K562 (cell line): ENCODE data around the gene MT1A. TPM values are rescaled to one million over a fixed set of nuclear protein-coding genes. Genes with fewer than 3 reads are reported as not detected.

ENCODE experiments used
- ATAC-seq: fragments of 200-7000 bp; cut with Tn5 transposase; 3 replicates; pipeline ENCODE4 v1.9.1; 2020; ENCODE audit warnings: moderate library complexity
- BruUV-seq: library from RNA; stranded (reverse); fragments of 400-500 nt; replicated peaks from 2 replicates; lab custom pipeline; 2021; lab: Mats Ljungman, UMichigan
- CTCF ChIA-PET: fragments of 300-600 bp; formaldehyde crosslinking; extraction: SDS; loops from one replicate; lab custom pipeline; 2021; ENCODE audit warnings: low intra/inter-chr PET ratio; lab: Yijun Ruan, JAX
- POLR2A ChIA-PET: fragments of 300-600, 350-650 bp; sonication (Branson Sonifier 250); formaldehyde crosslinking; extraction: SDS; loops from one replicate; lab custom pipeline; 2021; ENCODE audit warnings: antibody characterized with exemption, inconsistent platforms; lab: Yijun Ruan, JAX
- DNase-seq, 4 experiments: peaks; one replicate each; pipeline versions ENCODE4 v3.0.0 to v3.0.0-alpha.2; 2011 to 2018; ENCODE audit warnings: low spot score in 3 of 4, mixed read lengths in 3 of 4; ENCODE audit errors: extremely low read depth in 1 of 4
- FAIRE-seq: peaks from 2 replicates; lab custom pipeline; 2011; peaks lifted over from hg19 to GRCh38; lab: Jason Lieb, UNC
- H2AFZ ChIP-seq: 2 replicates; pipeline ENCODE4 v1.6.0; 2011; ENCODE audit warnings: low read depth, low read length, control low read depth, inconsistent platforms
- H3K27ac ChIP-seq: fragments of 200-600 bp; 3 replicates; pipeline ENCODE4 v1.8.0; 2011; ENCODE audit warnings: low read depth, mild to moderate bottlenecking, control low read depth, inconsistent platforms, low read length, moderate library complexity, mixed read lengths; ENCODE audit errors: extremely low read depth
- H3K27me3 ChIP-seq, 2 experiments: fragments of 300-600 bp in 1 of 2; 2 replicates in 1 of 2; 3 replicates in 1 of 2; pipeline versions ENCODE4 v1.6.0 to v1.8.0; 2011; ENCODE audit warnings: inconsistent platforms in 2 of 2, low read length in 2 of 2, mild to moderate bottlenecking in 1 of 2, mixed read lengths in 1 of 2, moderate library complexity in 1 of 2; ENCODE audit not compliant: control insufficient read depth in 2 of 2, insufficient read depth in 2 of 2
- H3K36me3 ChIP-seq: fragments of 300-600 bp; 3 replicates; pipeline ENCODE4 v1.8.0; 2011; ENCODE audit warnings: mild to moderate bottlenecking, low read length, inconsistent platforms; ENCODE audit not compliant: control insufficient read depth, insufficient read depth
- H3K4me1 ChIP-seq, 2 experiments: fragments of 200-600 bp in 1 of 2; replicated peaks in 1 of 2; 2 replicates in 1 of 2; 3 replicates in 1 of 2; pipeline versions ENCODE4 v1.5.1 to v1.8.0; 2011; ENCODE audit warnings: inconsistent platforms in 2 of 2, low read length in 2 of 2, mild to moderate bottlenecking in 1 of 2, mixed read lengths in 1 of 2, moderate library complexity in 1 of 2; ENCODE audit not compliant: control insufficient read depth in 2 of 2, insufficient read depth in 2 of 2
- H3K4me2 ChIP-seq: 2 replicates; pipeline ENCODE4 v1.6.1; 2011; ENCODE audit warnings: low read length, control low read depth, inconsistent platforms, mixed read lengths; ENCODE audit not compliant: insufficient read depth
- H3K4me3 ChIP-seq: fragments of 200-600 bp; sonication (generic), shearing (Covaris generic); 2 replicates; pipeline ENCODE4 v1.5.1; 2016; ENCODE audit warnings: control low read depth, inconsistent platforms
- H3K79me2 ChIP-seq: fragments of 200-600 bp; 3 replicates; pipeline ENCODE4 v1.8.0; 2011; ENCODE audit warnings: low read length, inconsistent platforms; ENCODE audit not compliant: control insufficient read depth, insufficient read depth
- H3K9ac ChIP-seq, 2 experiments: 2 replicates each; pipeline versions ENCODE4 v1.6.0 to v1.6.1; 2011; ENCODE audit warnings: low read depth in 2 of 2, low read length in 2 of 2, control low read depth in 1 of 2, inconsistent platforms in 1 of 2, mild to moderate bottlenecking in 1 of 2, mixed read lengths in 1 of 2; ENCODE audit not compliant: insufficient read depth in 1 of 2
- H3K9me1 ChIP-seq: one replicate; pipeline ENCODE4 v1.6.0; 2011; ENCODE audit warnings: inconsistent platforms, mild to moderate bottlenecking, low read length, moderate library complexity; ENCODE audit not compliant: control insufficient read depth, insufficient read depth
- H3K9me3 ChIP-seq: replicated peaks from 2 replicates; pipeline ENCODE4 v1.5.1; 2011; ENCODE audit warnings: low read depth, low read length, inconsistent platforms; ENCODE audit not compliant: control insufficient read depth, insufficient read depth
- H4K20me1 ChIP-seq: replicated peaks from 2 replicates; pipeline ENCODE4 v1.6.1; 2011; ENCODE audit warnings: low read length, inconsistent platforms, mixed read lengths; ENCODE audit not compliant: control insufficient read depth, insufficient read depth
- ATF7 ChIP-seq: fragments of 450-650 bp; IDR thresholded peaks from 2 replicates; pipeline ENCODE4 v1.7.1; 2014; ENCODE audit warnings: mild to moderate bottlenecking, moderate library complexity
- CBX2 ChIP-seq: fragments of 200-600 bp; sonication (generic); IDR thresholded peaks from one replicate; pipeline ENCODE4 v1.6.1; 2012; ENCODE audit warnings: mild to moderate bottlenecking, low read length, inconsistent platforms; ENCODE audit not compliant: insufficient read depth, poor library complexity, severe bottlenecking
- HNRNPK ChIP-seq: fragments of 200-400 bp; formaldehyde crosslinking; IDR thresholded peaks from one replicate; pipeline ENCODE4 v1.6.1; 2018; ENCODE audit warnings: mild to moderate bottlenecking, low read depth, low read length; ENCODE audit not compliant: poor library complexity, severe bottlenecking
- NONO ChIP-seq, 2 experiments: fragments of 200-400 bp in 1 of 2; fragments of 450-650 bp in 1 of 2; formaldehyde crosslinking in 1 of 2; IDR thresholded peaks; 2 replicates each; pipeline ENCODE4 v1.6.1; 2017; ENCODE audit warnings: low read depth in 2 of 2, mild to moderate bottlenecking in 2 of 2, moderate library complexity in 2 of 2, low read length in 1 of 2
- SIX5 ChIP-seq, 2 experiments: IDR thresholded peaks; 2 replicates each; pipeline ENCODE4 v1.6.1; 2011; ENCODE audit warnings: low read length in 2 of 2, borderline replicate concordance in 1 of 2, low read depth in 1 of 2, mild to moderate bottlenecking in 1 of 2, moderate library complexity in 1 of 2; ENCODE audit not compliant: insufficient read depth in 1 of 2
- ZNF444 ChIP-seq: fragments of 250-450 bp; sonication (Bioruptor Pico); IDR thresholded peaks from 2 replicates; pipeline ENCODE4 v1.4.0; 2020; ENCODE audit warnings: mild to moderate bottlenecking, moderate library complexity
- WGBS: fragments of 100-300 bp; shearing (Covaris generic); methylation state at CpG from one replicate; pipeline ENCODE4 v1.1.6; 2016; ENCODE audit warnings: low coverage, mixed read lengths; ENCODE audit not compliant: insufficient coverage; ENCODE audit errors: missing lambda C conversion rate; 5-methylcytosine and 5-hydroxymethylcytosine counted together
- in situ Hi-C: fragments of 300-500 bp; cut with MboI; formaldehyde crosslinking; loops from 4 replicates; pipeline ENCODE4 v1.15.0; 2018; ENCODE audit warnings: inconsistent platforms, mixed read lengths
- intact Hi-C: fragments of 100-400 bp; cut with micrococcal nuclease; formaldehyde crosslinking; loops from 2 replicates; pipeline ENCODE4 v1.14.2; 2022
- polyA plus RNA-seq, 8 experiments: library from polyadenylated mRNA; depleted of rRNA in 4 of 8; stranded (reverse) in 5 of 8; unstranded in 3 of 8; fragments of >200 nt; fragmentation: Nextera tagmentation in 2 of 8; fragmentation: Illumina TruSeq in 1 of 8; extraction: Ambion mirVana in 2 of 8; extraction: Trizol in 1 of 8; gene quantifications; 2 replicates each; pipeline versions ENCODE4 v1.2.1 to v1.2.3, GENCODE V29; 2011 to 2014; ENCODE audit warnings: inconsistent platforms in 1 of 8, missing spikeins in 1 of 8
- total RNA-seq, 7 experiments: library from RNA; depleted of rRNA in 6 of 7; stranded (reverse); fragments of >200 nt in 6 of 7; fragmentation: Illumina TruSeq in 2 of 7; extraction: Trizol in 2 of 7; gene quantifications; 2 replicates each; pipeline versions ENCODE4 v1.2.1 to v1.2.3, GENCODE V29; 2011 to 2021; ENCODE audit warnings: low replicate concordance in 1 of 7
- TF ChIP-seq, protein P1 (sequence below), 2 experiments: fragments of 450-650 bp in 1 of 2; sonication (generic) in 1 of 2; formaldehyde crosslinking in 1 of 2; IDR thresholded peaks in 1 of 2; conservative IDR thresholded peaks in 1 of 2; 2 replicates each; pipeline versions ENCODE4 v1.6.1 to v1.8.1; 2016 to 2023; ENCODE audit warnings: mild to moderate bottlenecking in 2 of 2, moderate library complexity in 2 of 2, inconsistent platforms in 1 of 2, missing genetic modification reagents in 1 of 2
- TF ChIP-seq, protein P2 (sequence below), 2 experiments: fragments of 450-650 bp; IDR thresholded peaks; 2 replicates each; pipeline ENCODE4 v1.6.1; 2016; ENCODE audit warnings: mild to moderate bottlenecking in 2 of 2, borderline replicate concordance in 1 of 2, low read depth in 1 of 2, moderate library complexity in 1 of 2

The MT1A gene
- total and polyA plus RNA-seq, 9 of the 15 experiments (the other 6 are each of a cell fraction or from before 2014, with no cell fraction given), result 0.23 TPM; not detected in 8

- TF ChIP-seq NONO (IDR thresholded peaks at IDR 0.05; ENCODE audit: low read depth in 2 of 2, low read length in 1 of 2), result no peak
- TF ChIP-seq CBX2, result no peak
- TF ChIP-seq HNRNPK, result no peak
- no peak for TF ChIP-seq SIX5 (IDR thresholded peaks at IDR 0.05; ENCODE audit: borderline replicate concordance in 1 of 2, insufficient read depth in 1 of 2, low read depth in 1 of 2, low read length in 2 of 2)
- TF ChIP-seq, protein P1, sequence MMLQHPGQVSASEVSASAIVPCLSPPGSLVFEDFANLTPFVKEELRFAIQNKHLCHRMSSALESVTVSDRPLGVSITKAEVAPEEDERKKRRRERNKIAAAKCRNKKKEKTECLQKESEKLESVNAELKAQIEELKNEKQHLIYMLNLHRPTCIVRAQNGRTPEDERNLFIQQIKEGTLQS (IDR thresholded peaks at IDR 0.05), result no peak
- TF ChIP-seq, protein P1 (CRISPR knock-in tag; conservative IDR thresholded peaks at IDR 0.05), result no peak
- TF ChIP-seq, all 486 proteins: peak for 0
Observed at GRCh38 chr16:56635441-56635967, 3.0 kb upstream of the MT1A start (continued).

GRCh38 chr16:56636616-56637413 lies 1.7 kb upstream of the MT1A start:
- DNase-seq (no peak), ATAC-seq (no peak), FAIRE-seq (no peak)
- H3K4me1 ChIP-seq, result peaks cover 0 to 23% of the 10 kb centered on the region in 2 experiments; a peak in 2 of 5 replicates
- no peaks in the 10 kb centered on the region for H3K9me3 ChIP-seq
- intact Hi-C loops, result no loop called here
- H3K36me3 ChIP-seq, result no peaks in the 10 kb centered on the region
- ChIA-PET CTCF (no interaction called here), POLR2A (interaction anchor here (0.6 kb wide), 2 partner anchors 28 to 280 kb away, joined by 3 read pairs; no protein-coding TSS in a partner anchor)
- 0 out of 2 replicates have a peak, but pooled peaks cover 7% of the 10 kb centered on the region for H4K20me1 ChIP-seq
- in situ Hi-C loops, result no loop called here
- H3K4me3 ChIP-seq, result no peak overlapping the region
- no peak overlapping the region for H3K4me2 ChIP-seq
- peaks cover 44 to 76% of the 10 kb centered on the region in 2 experiments for H3K27me3 ChIP-seq
- H3K9me1 ChIP-seq, result no peaks in the 10 kb centered on the region
- H3K9ac ChIP-seq, result no peak overlapping the region
- no peaks in the 10 kb centered on the region for H3K79me2 ChIP-seq
- TF ChIP-seq ZNF444 (CRISPR knock-in tag) (no peak), ATF7 (no peak)
- TF ChIP-seq, protein P2, sequence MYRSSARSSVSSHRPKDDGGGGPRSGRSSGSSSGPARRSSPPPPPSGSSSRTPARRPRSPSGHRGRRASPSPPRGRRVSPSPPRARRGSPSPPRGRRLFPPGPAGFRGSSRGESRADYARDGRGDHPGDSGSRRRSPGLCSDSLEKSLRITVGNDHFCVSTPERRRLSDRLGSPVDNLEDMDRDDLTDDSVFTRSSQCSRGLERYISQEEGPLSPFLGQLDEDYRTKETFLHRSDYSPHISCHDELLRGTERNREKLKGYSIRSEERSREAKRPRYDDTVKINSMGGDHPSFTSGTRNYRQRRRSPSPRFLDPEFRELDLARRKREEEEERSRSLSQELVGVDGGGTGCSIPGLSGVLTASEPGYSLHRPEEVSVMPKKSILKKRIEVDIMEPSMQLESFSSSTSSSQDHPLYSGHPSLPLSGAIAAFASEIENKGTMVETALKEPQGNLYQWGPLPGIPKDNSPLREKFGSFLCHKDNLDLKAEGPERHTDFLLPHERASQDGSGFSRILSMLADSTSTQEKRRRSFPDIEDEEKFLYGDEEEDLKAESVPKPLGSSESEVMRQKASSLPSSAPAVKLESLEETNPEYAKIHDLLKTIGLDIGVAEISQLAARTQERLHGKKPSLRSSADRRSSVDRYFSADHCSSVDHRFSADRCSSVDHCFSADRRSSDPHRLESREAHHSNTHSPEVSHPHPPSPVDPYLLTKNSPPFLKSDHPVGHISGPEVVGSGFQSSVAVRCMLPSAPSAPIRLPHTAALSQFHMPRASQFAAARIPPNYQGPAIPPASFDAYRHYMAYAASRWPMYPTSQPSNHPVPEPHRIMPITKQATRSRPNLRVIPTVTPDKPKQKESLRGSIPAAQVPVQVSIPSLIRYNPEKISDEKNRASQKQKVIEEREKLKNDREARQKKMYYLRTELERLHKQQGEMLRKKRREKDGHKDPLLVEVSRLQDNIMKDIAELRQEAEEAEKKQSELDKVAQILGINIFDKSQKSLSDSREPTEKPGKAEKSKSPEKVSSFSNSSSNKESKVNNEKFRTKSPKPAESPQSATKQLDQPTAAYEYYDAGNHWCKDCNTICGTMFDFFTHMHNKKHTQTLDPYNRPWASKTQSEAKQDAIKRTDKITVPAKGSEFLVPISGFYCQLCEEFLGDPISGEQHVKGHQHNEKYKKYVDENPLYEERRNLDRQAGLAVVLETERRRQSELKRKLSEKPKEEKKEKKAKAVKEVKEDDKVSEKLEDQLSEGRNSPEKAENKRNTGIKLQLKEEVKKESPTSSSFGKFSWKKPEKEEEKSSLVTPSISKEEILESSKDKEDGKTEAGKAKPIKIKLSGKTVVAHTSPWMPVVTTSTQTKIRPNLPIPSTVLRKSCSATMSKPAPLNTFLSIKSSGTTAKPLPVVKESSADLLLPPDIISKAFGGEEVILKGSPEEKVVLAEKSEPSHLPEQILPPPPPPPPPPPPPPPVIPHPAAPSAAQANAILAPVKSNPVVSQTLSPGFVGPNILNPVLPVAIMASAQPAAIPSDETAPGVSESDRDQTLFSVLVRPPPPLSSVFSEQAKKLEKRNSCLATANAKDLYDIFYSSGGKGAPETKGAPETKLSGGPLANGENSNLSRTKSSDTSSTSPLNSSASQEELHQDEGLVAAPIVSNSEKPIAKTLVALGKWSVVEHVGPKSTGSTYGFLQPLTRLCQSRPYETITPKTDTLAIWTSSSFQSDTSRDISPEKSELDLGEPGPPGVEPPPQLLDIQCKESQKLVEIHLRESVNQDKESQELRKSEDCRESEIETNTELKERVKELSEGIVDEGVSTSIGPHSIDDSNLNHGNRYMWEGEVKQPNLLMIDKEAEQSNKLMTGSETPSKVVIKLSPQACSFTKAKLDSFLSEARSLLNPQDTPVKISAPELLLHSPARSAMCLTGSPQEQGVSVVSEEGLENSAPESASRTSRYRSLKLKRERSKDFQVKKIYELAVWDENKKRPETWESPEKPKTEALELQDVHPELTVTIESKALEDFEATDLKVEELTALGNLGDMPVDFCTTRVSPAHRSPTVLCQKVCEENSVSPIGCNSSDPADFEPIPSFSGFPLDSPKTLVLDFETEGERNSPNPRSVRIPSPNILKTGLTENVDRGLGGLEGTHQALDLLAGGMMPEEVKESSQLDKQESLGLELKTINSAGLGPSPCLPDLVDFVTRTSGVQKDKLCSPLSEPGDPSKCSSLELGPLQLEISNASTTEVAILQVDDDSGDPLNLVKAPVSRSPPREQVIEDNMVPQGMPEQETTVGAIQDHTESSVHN (IDR thresholded peaks at IDR 0.05; ENCODE audit: borderline replicate concordance in 1 of 2, low read depth in 1 of 2), result no peak
- BruUV-seq, result no TSS peak
- WGBS, result 1% methylated on average over 9 of the region's 9 CpGs
- H2AFZ ChIP-seq, result no peak overlapping the region
- no peak overlapping the region for H3K27ac ChIP-seq
